Kidney (tissue), 14 donors: ENCODE measurements around the gene STXBP2. TPM values are rescaled to one million over a fixed set of nuclear protein-coding genes. Genes with fewer than 3 reads are reported as not detected.

Source experiments
- DNase-seq, 5 donors: peaks; one replicate each; pipeline ENCODE4 v3.0.0-alpha.2; 2013 to 2020
- FAIRE-seq: peaks from 2 replicates; lab custom pipeline; 2012; peaks lifted over from hg19 to GRCh38; lab: Jason Lieb, UNC
- H3K27ac ChIP-seq, 2 donors: one replicate each; pipeline ENCODE4 v1.7.0; 2013; ENCODE audit warnings: low read depth in 2 of 2, low read length in 2 of 2, inconsistent platforms in 1 of 2
- H3K27me3 ChIP-seq: one replicate; pipeline ENCODE4 v1.7.1; 2013; ENCODE audit warnings: low read length, inconsistent platforms; ENCODE audit not compliant: control insufficient read depth, insufficient read depth
- H3K36me3 ChIP-seq, 3 donors: one replicate each; pipeline versions ENCODE4 v1.7.0 to v1.7.1; 2013; ENCODE audit warnings: low read length in 3 of 3, control low read depth in 1 of 3, inconsistent platforms in 1 of 3; ENCODE audit not compliant: insufficient read depth in 3 of 3, control insufficient read depth in 2 of 3
- H3K4me1 ChIP-seq, 3 donors: one replicate each; pipeline versions ENCODE4 v1.7.0 to v1.7.1; 2013; ENCODE audit warnings: low read length in 3 of 3, inconsistent platforms in 1 of 3, low read depth in 1 of 3; ENCODE audit not compliant: control insufficient read depth in 2 of 3, insufficient read depth in 2 of 3
- H3K4me3 ChIP-seq, 3 donors: one replicate each; pipeline versions ENCODE4 v1.7.0 to v1.8.1; 2013; ENCODE audit warnings: low read length in 3 of 3, control low read depth in 1 of 3, inconsistent platforms in 1 of 3
- H3K9ac ChIP-seq, 3 donors: one replicate each; pipeline versions ENCODE4 v1.7.0 to v1.7.1; 2013; ENCODE audit warnings: low read length in 3 of 3, control low read depth in 1 of 3, inconsistent platforms in 1 of 3
- H3K9me3 ChIP-seq, 3 donors: one replicate each; pipeline versions ENCODE4 v1.7.0 to v1.7.1; 2013; ENCODE audit warnings: low read length in 3 of 3, control low read depth in 1 of 3, inconsistent platforms in 1 of 3; ENCODE audit not compliant: control insufficient read depth in 2 of 3, insufficient read depth in 1 of 3
- CTCF ChIP-seq: IDR thresholded peaks from 3 replicates; pipeline ENCODE4 v1.5.1; 2012; ENCODE audit warnings: mild to moderate bottlenecking, moderate library complexity, borderline replicate concordance; ENCODE audit not compliant: insufficient read depth; ENCODE audit errors: extremely low read depth
- intact Hi-C: fragments of 100-400 bp; cut with DNase I; formaldehyde crosslinking; loops from one replicate; pipeline ENCODE4 v1.11.1; 2022
- microRNA-seq: library from miRNA; unstranded; fragments of <30 nt; microRNA quantifications from one replicate; pipeline ENCODE4 v1.2.0, GENCODE V29; 2020
- polyA plus RNA-seq: library from polyadenylated mRNA; stranded (reverse); fragments of 350-450 nt; fragmentation: Illumina TruSeq; extraction: RNeasy Lipid Tissue Mini Kit (QIAGEN cat#74804); gene quantifications from one replicate; pipeline ENCODE4 v1.2.3, GENCODE V29; 2014; ENCODE audit warnings: low read depth, low replicate concordance; ENCODE audit not compliant: insufficient read depth
- total RNA-seq: library from RNA; stranded (reverse); fragmentation: NEBNext Ultra II Directional; extraction: Animal tissue kit (Norgen Biotek cat#: 25700); gene quantifications from one replicate; pipeline ENCODE4 v1.2.1, GENCODE V29; 2021
- donor health status: control.
- donor health status: control.
- donor health status: control.
- donor health status: control.
- donor health status: control.
- donor health status: DM: yes; HTN: yes; CAD: no.
- donor health status: Normal renal cell carcinoma (clear cell type).

The STXBP2 gene
- total and polyA plus RNA-seq, 2 donors from 2014 or later: 74.8 to 136 TPM

- Histone ChIP-seq H3K36me3 (no peaks in the 10 kb centered on the region), H3K27ac (no peak overlapping the region), H3K4me3 (no peak overlapping the region), H3K9ac (no peak overlapping the region), H3K27me3 (no peaks in the 10 kb centered on the region), H3K4me1 (no peaks in the 10 kb centered on the region), H3K9me3 (peaks cover 0 to 3% (median 0%) of the 10 kb centered on the region in 3 donors)
- no peak for TF ChIP-seq CTCF
- FAIRE-seq: no peak
- intact Hi-C loops: no loop called here
- DNase-seq: no peak
Measured at GRCh38 chr19:7692417-7693088, 55.6 kb downstream of the STXBP2 start.

- Histone ChIP-seq H3K9ac (no peak overlapping the region), H3K36me3 (no peaks in the 10 kb centered on the region), H3K4me1 (no peaks in the 10 kb centered on the region), H3K4me3 (no peak overlapping the region), H3K27me3 (no peaks in the 10 kb centered on the region), H3K27ac (no peak overlapping the region), H3K9me3 (peaks cover 0 to 3% (median 0%) of the 10 kb centered on the region in 3 donors)
- no peak for TF ChIP-seq CTCF
- FAIRE-seq: no peak
- no peak for DNase-seq
- intact Hi-C loops: no loop called here
Measured at GRCh38 chr19:7694499-7694898, 57.6 kb downstream of the STXBP2 start.

Small RNA genes within 50 kb of the gene (microRNA-seq; reads per million reads assigned to microRNA genes)
- gene MIR6792: not detected

Other genes with a start within 250 kb of the STXBP2 start
- 7.8 TPM for gene PEX11G, start 148.1 kb upstream of the STXBP2 start, total RNA-seq
- gene PEX11G, start 148.1 kb upstream of the STXBP2 start, polyA plus RNA-seq: 20.8 TPM
- gene ZNF358, start 121.0 kb upstream of the STXBP2 start, total RNA-seq: 39.1 TPM
- gene ZNF358, start 121.0 kb upstream of the STXBP2 start, polyA plus RNA-seq: 79.1 TPM
- gene MCOLN1, start 114.5 kb upstream of the STXBP2 start, total RNA-seq: 24.0 TPM
- 25.7 TPM for gene MCOLN1, start 114.5 kb upstream of the STXBP2 start, polyA plus RNA-seq
- 101 TPM for gene PNPLA6, start 101.4 kb upstream of the STXBP2 start, total RNA-seq
- 80.9 TPM for gene PNPLA6, start 101.4 kb upstream of the STXBP2 start, polyA plus RNA-seq
- 18.5 TPM for gene CAMSAP3, start 41.2 kb upstream of the STXBP2 start, total RNA-seq
- gene CAMSAP3, start 41.2 kb upstream of the STXBP2 start, polyA plus RNA-seq: 19.3 TPM
- 44.4 TPM for gene XAB2, start 7.6 kb upstream of the STXBP2 start, total RNA-seq
- gene XAB2, start 7.6 kb upstream of the STXBP2 start, polyA plus RNA-seq: 34.2 TPM
- gene PET100, start 7.3 kb upstream of the STXBP2 start, total RNA-seq: 112 TPM
- 181 TPM for gene PET100, start 7.3 kb upstream of the STXBP2 start, polyA plus RNA-seq
- gene PCP2, start 3.4 kb upstream of the STXBP2 start, total RNA-seq: 6.1 TPM
- gene PCP2, start 3.4 kb upstream of the STXBP2 start, polyA plus RNA-seq: 8.9 TPM
- 1.1 TPM for gene RETN, start 31.9 kb downstream of the STXBP2 start, total RNA-seq
- not detected for gene RETN, start 31.9 kb downstream of the STXBP2 start, polyA plus RNA-seq
- gene MCEMP1, start 40.0 kb downstream of the STXBP2 start, total RNA-seq: 0.38 TPM
- gene MCEMP1, start 40.0 kb downstream of the STXBP2 start, polyA plus RNA-seq: 0.28 TPM
- 82.6 TPM for gene TRAPPC5, start 43.7 kb downstream of the STXBP2 start, total RNA-seq
- gene TRAPPC5, start 43.7 kb downstream of the STXBP2 start, polyA plus RNA-seq: 222 TPM
- 1.0 TPM for gene FCER2, start 65.0 kb downstream of the STXBP2 start, total RNA-seq
- gene FCER2, start 65.0 kb downstream of the STXBP2 start, polyA plus RNA-seq: not detected
- gene CLEC4G, start 95.0 kb downstream of the STXBP2 start, total RNA-seq: 0.72 TPM
- gene CLEC4G, start 95.0 kb downstream of the STXBP2 start, polyA plus RNA-seq: 1.1 TPM
- 11.7 TPM for gene CD209, start 110.4 kb downstream of the STXBP2 start, total RNA-seq
- 1.2 TPM for gene CD209, start 110.4 kb downstream of the STXBP2 start, polyA plus RNA-seq
- 0.54 TPM for gene CLEC4M, start 126.1 kb downstream of the STXBP2 start, total RNA-seq
- not detected for gene CLEC4M, start 126.1 kb downstream of the STXBP2 start, polyA plus RNA-seq
- 15.9 TPM for gene EVI5L, start 193.1 kb downstream of the STXBP2 start, total RNA-seq
- gene EVI5L, start 193.1 kb downstream of the STXBP2 start, polyA plus RNA-seq: 14.5 TPM
- gene PRR36, start 237.3 kb downstream of the STXBP2 start, total RNA-seq: 4.2 TPM
- 1.1 TPM for gene PRR36, start 237.3 kb downstream of the STXBP2 start, polyA plus RNA-seq